ENCODE results near the gene HSDL1. TPM values are rescaled to one million over a fixed set of nuclear protein-coding genes. Genes with fewer than 3 reads are reported as not detected.

The HSDL1 gene
- total RNA-seq, 1 experiment from 2014 or later = 34.2 TPM

- no peak overlapping the region for H3K4ac ChIP-seq (ENCODE audit: low read depth, low read length)
- Mint-ChIP-seq H3K4me3 (no peak overlapping the region), H3K36me3 (ENCODE audit: insufficient read depth in 1 of 3, low read depth in 3 of 3) (peaks cover 6 to 18% (median 6%) of the 10 kb centered on the region in 3 experiments; a peak in 6 of 7 replicates), H3K27ac (peak overlapping the region in 2 of 3 experiments; percentile 44 to 62; a peak in 3 of 7 replicates), H3K27me3 (ENCODE audit: low read depth) (no peaks in the 10 kb centered on the region), H3K4me1 (peaks cover 52 to 56% of the 10 kb centered on the region in 2 experiments), H3K9me3 (peaks cover 0 to 9% of the 10 kb centered on the region in 2 experiments; a peak in 1 of 5 replicates)
- H2BK12ac ChIP-seq (ENCODE audit: insufficient read length, low read depth, low read length) = no peak overlapping the region
- H4K91ac ChIP-seq (ENCODE audit: insufficient read length, low read depth, low read length) = no peak overlapping the region
- peaks cover 10% of the 10 kb centered on the region; the same call in 1 of the 2 replicates for H3K79me2 ChIP-seq (ENCODE audit: insufficient read depth, low read length)
- no peak overlapping the region for H4K5ac ChIP-seq (ENCODE audit: insufficient read length, low read depth, low read length)
- no peak overlapping the region for H3K18ac ChIP-seq (ENCODE audit: insufficient read length, low read depth, low read length)
- H4K20me1 ChIP-seq (ENCODE audit: control insufficient read depth, insufficient read depth, insufficient read length) = no peaks in the 10 kb centered on the region
- no peaks in the 10 kb centered on the region for H3K9me3 ChIP-seq (ENCODE audit: control insufficient read depth, low read depth, low read length)
- no peaks in the 10 kb centered on the region for H3K27me3 ChIP-seq (ENCODE audit: insufficient read depth, low read length)
- no peak overlapping the region for H3K56ac ChIP-seq (ENCODE audit: insufficient read length, low read depth, low read length)
- H2BK20ac ChIP-seq (ENCODE audit: low read depth, low read length, poor library complexity, severe bottlenecking) = no peak overlapping the region
- no peak overlapping the region for H2AK5ac ChIP-seq (ENCODE audit: insufficient read length, low read length)
- H3K9ac ChIP-seq (ENCODE audit: extremely low read depth, insufficient read length, low read length) = no peak overlapping the region
- H4K8ac ChIP-seq (replicated peaks; ENCODE audit: insufficient read length, low read depth, low read length) = no peak overlapping the region
- TF ChIP-seq, protein P1, sequence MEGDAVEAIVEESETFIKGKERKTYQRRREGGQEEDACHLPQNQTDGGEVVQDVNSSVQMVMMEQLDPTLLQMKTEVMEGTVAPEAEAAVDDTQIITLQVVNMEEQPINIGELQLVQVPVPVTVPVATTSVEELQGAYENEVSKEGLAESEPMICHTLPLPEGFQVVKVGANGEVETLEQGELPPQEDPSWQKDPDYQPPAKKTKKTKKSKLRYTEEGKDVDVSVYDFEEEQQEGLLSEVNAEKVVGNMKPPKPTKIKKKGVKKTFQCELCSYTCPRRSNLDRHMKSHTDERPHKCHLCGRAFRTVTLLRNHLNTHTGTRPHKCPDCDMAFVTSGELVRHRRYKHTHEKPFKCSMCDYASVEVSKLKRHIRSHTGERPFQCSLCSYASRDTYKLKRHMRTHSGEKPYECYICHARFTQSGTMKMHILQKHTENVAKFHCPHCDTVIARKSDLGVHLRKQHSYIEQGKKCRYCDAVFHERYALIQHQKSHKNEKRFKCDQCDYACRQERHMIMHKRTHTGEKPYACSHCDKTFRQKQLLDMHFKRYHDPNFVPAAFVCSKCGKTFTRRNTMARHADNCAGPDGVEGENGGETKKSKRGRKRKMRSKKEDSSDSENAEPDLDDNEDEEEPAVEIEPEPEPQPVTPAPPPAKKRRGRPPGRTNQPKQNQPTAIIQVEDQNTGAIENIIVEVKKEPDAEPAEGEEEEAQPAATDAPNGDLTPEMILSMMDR (conservative IDR thresholded peaks at IDR 0.05) = no peak
- DNase-seq = no peak
- no peak overlapping the region for H3K14ac ChIP-seq (ENCODE audit: insufficient read depth, low read length)
- no peak overlapping the region for H2BK15ac ChIP-seq (ENCODE audit: low read depth, low read length)
- H3T11ph ChIP-seq (ENCODE audit: low read length) = no peak overlapping the region
- no CpG with 5 or more reads among the region's 6 CpGs for WGBS (ENCODE audit: extremely low coverage, insufficient read length, low lambda C conversion rate)
- H2AFZ ChIP-seq (ENCODE audit: low read length) = no peak overlapping the region
- H3K4me2 ChIP-seq (ENCODE audit: insufficient read depth, insufficient read length, low read length) = no peak overlapping the region
- peaks cover 7% of the 10 kb centered on the region for H3K79me1 ChIP-seq (ENCODE audit: insufficient read depth, low read depth, low read length, poor library complexity, severe bottlenecking)
- no peak overlapping the region for H2BK5ac ChIP-seq (ENCODE audit: insufficient read length, low read length)
- no peak overlapping the region for H3K23ac ChIP-seq (ENCODE audit: insufficient read length, low read depth, low read length)
- H2BK120ac ChIP-seq (ENCODE audit: low read depth, low read length, poor library complexity, severe bottlenecking) = no peak overlapping the region
- peaks cover 5% of the 10 kb centered on the region for H3K23me2 ChIP-seq (ENCODE audit: insufficient read length, low read depth, low read length, poor library complexity, severe bottlenecking)
- H3K27ac ChIP-seq (ENCODE audit: insufficient read length, low read depth, low read length) = no peak overlapping the region
- H3K4me1 ChIP-seq (ENCODE audit: insufficient read depth, low read length) = peaks cover 7% of the 10 kb centered on the region; the same call in 1 of the 2 replicates
Measured at GRCh38 chr16:84139628-84140258, 5.2 kb downstream of the HSDL1 start.

All from H9 (cell line).